HepG2 (cell line): ENCODE data around the gene KLF18. TPM values are rescaled to one million over a fixed set of nuclear protein-coding genes. Genes with fewer than 3 reads are reported as not detected.

Source experiments
- ATAC-seq: fragments of 200-7000 bp; cut with Tn5 transposase; 3 replicates; pipeline ENCODE4 v1.9.1; 2020; ENCODE audit warnings: mild to moderate bottlenecking, moderate library complexity
- BruUV-seq: library from RNA; stranded (reverse); fragments of 400-500 nt; replicated peaks from 2 replicates; lab custom pipeline; 2021; lab: Mats Ljungman, UMichigan
- CTCF ChIA-PET: fragments of 300-600 bp; formaldehyde crosslinking; extraction: SDS; loops from one replicate; lab custom pipeline; 2021; ENCODE audit warnings: low total read pairs, inconsistent platforms, low intra/inter-chr PET ratio; lab: Yijun Ruan, JAX
- POLR2A ChIA-PET: fragments of 350-600 bp; sonication (Branson Sonifier 250); formaldehyde crosslinking; loops from one replicate; lab custom pipeline; 2020; ENCODE audit warnings: antibody characterized with exemption, inconsistent platforms; lab: Yijun Ruan, JAX
- DNase-seq: peaks from one replicate; pipeline ENCODE4 v3.0.0-alpha.2; 2015; ENCODE audit warnings: low spot score
- FAIRE-seq: peaks from 3 replicates; lab custom pipeline; 2011; peaks lifted over from hg19 to GRCh38; lab: Jason Lieb, UNC
- H2AFZ ChIP-seq: one replicate; pipeline ENCODE4 v1.6.1; 2011; ENCODE audit warnings: low read length, inconsistent platforms
- H3K27ac ChIP-seq: fragments of 300-600 bp; 3 replicates; pipeline ENCODE4 v1.8.0; 2011; ENCODE audit warnings: mixed run types, mild to moderate bottlenecking, mixed read lengths, low read length, inconsistent platforms; ENCODE audit not compliant: insufficient read depth; ENCODE audit errors: extremely low read length
- H3K27me3 ChIP-seq, 2 experiments: fragments of 200-600 bp in 1 of 2; 2 replicates in 1 of 2; 3 replicates in 1 of 2; pipeline versions ENCODE4 v1.6.0 to v1.8.0; 2011; ENCODE audit warnings: low read length in 2 of 2, mild to moderate bottlenecking in 2 of 2, moderate library complexity in 2 of 2, inconsistent platforms in 1 of 2; ENCODE audit not compliant: insufficient read depth in 2 of 2, control insufficient read depth in 1 of 2
- H3K36me3 ChIP-seq, 2 experiments: fragments of 200-600 bp in 1 of 2; replicated peaks in 1 of 2; 2 replicates in 1 of 2; 3 replicates in 1 of 2; pipeline versions ENCODE4 v1.5.1 to v1.8.0; 2011; ENCODE audit warnings: low read length in 2 of 2, inconsistent platforms in 1 of 2; ENCODE audit not compliant: insufficient read depth in 2 of 2, control insufficient read depth in 1 of 2
- H3K4me1 ChIP-seq: 2 replicates; pipeline ENCODE4 v1.5.1; 2012; ENCODE audit warnings: low read length, inconsistent platforms; ENCODE audit not compliant: insufficient read depth
- H3K4me2 ChIP-seq: 2 replicates; pipeline ENCODE4 v1.6.0; 2011; ENCODE audit warnings: low read depth, low read length, inconsistent platforms
- H3K4me3 ChIP-seq, 3 experiments: fragments of 200-600 bp in 1 of 3; sonication (generic), shearing (Covaris generic) in 1 of 3; replicated peaks in 1 of 3; 2 replicates each; pipeline ENCODE4 v1.5.1; 2011 to 2016; ENCODE audit warnings: low read length in 3 of 3, inconsistent platforms in 2 of 3, low read depth in 2 of 3, mild to moderate bottlenecking in 2 of 3, control low read depth in 1 of 3, mixed read lengths in 1 of 3; ENCODE audit not compliant: insufficient read depth in 1 of 3
- H3K79me2 ChIP-seq: one replicate; pipeline ENCODE4 v1.6.1; 2011; ENCODE audit warnings: low read length, inconsistent platforms; ENCODE audit not compliant: insufficient read depth
- H3K9ac ChIP-seq: 2 replicates; pipeline ENCODE4 v1.6.0; 2011; ENCODE audit warnings: mild to moderate bottlenecking, low read depth, low read length, inconsistent platforms; ENCODE audit not compliant: insufficient read depth
- H3K9me3 ChIP-seq: 2 replicates; pipeline ENCODE4 v1.5.1; 2012; ENCODE audit warnings: mild to moderate bottlenecking, low read length
- H4K20me1 ChIP-seq: 2 replicates; pipeline ENCODE4 v1.6.0; 2011; ENCODE audit warnings: inconsistent platforms, mild to moderate bottlenecking, low read length, moderate library complexity; ENCODE audit not compliant: insufficient read depth
- ATRX ChIP-seq: sonication (generic); formaldehyde crosslinking; IDR thresholded peaks from 2 replicates; pipeline ENCODE4 v1.4.0; 2020; ENCODE audit warnings: missing genetic modification reagents, borderline replicate concordance
- NKX3-1 ChIP-seq: sonication (generic); formaldehyde crosslinking; IDR thresholded peaks from 2 replicates; pipeline ENCODE4 v1.5.0; 2020; ENCODE audit warnings: missing genetic modification reagents
- PHF8 ChIP-seq: sonication (generic); formaldehyde crosslinking; IDR thresholded peaks from 2 replicates; pipeline ENCODE4 v1.5.0; 2020; ENCODE audit warnings: missing genetic modification reagents
- REL ChIP-seq: sonication (generic); formaldehyde crosslinking; conservative IDR thresholded peaks from 2 replicates; pipeline ENCODE4 v1.8.0; 2022; ENCODE audit warnings: mild to moderate bottlenecking, missing genetic modification reagents, moderate library complexity
- REPIN1 ChIP-seq: sonication (generic); formaldehyde crosslinking; IDR thresholded peaks from 2 replicates; pipeline ENCODE4 v1.8.0; 2022; ENCODE audit warnings: missing genetic modification reagents, low read depth, mild to moderate bottlenecking, borderline replicate concordance
- ZFP1 ChIP-seq: IDR thresholded peaks from 2 replicates; pipeline ENCODE4 v1.6.1; 2016
- ZNF180 ChIP-seq: sonication (generic); formaldehyde crosslinking; IDR thresholded peaks from 2 replicates; pipeline ENCODE4 v1.4.0; 2020; ENCODE audit warnings: low read depth, missing genetic modification reagents, borderline replicate concordance
- ZNF331 ChIP-seq: sonication (generic); formaldehyde crosslinking; IDR thresholded peaks from 2 replicates; pipeline ENCODE4 v1.4.0; 2020; ENCODE audit warnings: missing genetic modification reagents
- ZNF337 ChIP-seq: sonication (generic); formaldehyde crosslinking; IDR thresholded peaks from 2 replicates; pipeline ENCODE4 v1.5.1; 2020; ENCODE audit warnings: missing genetic modification reagents, low read depth, mild to moderate bottlenecking, borderline replicate concordance
- ZNF746 ChIP-seq: sonication (generic); formaldehyde crosslinking; IDR thresholded peaks from 2 replicates; pipeline ENCODE4 v1.8.0; 2022; ENCODE audit warnings: mild to moderate bottlenecking, missing genetic modification reagents
- ZNF747 ChIP-seq: sonication (generic); formaldehyde crosslinking; IDR thresholded peaks from 2 replicates; pipeline ENCODE4 v1.8.1; 2023; ENCODE audit warnings: missing genetic modification reagents, mild to moderate bottlenecking, borderline replicate concordance
- ZSCAN12 ChIP-seq: sonication (generic); formaldehyde crosslinking; IDR thresholded peaks from 2 replicates; pipeline ENCODE4 v1.9.0; 2021; ENCODE audit warnings: mild to moderate bottlenecking, missing genetic modification reagents
- in situ Hi-C: cut with HindIII; loops from 2 replicates; pipeline ENCODE4 v1.10.0; 2017; ENCODE audit warnings: low pct_unique_long_range_greater_than_20kb; ENCODE audit not compliant: extremely low pct_ligation_motif_present
- intact Hi-C: fragments of 100-400 bp; cut with micrococcal nuclease; formaldehyde crosslinking; loops from one replicate; pipeline ENCODE4 v1.10.0; 2022; ENCODE audit not compliant: unreplicated experiment
- polyA plus RNA-seq, 8 experiments: library from polyadenylated mRNA; depleted of rRNA in 3 of 8; stranded (reverse) in 7 of 8; unstranded in 1 of 8; fragments of >200 nt; fragmentation: Illumina TruSeq in 4 of 8; extraction: Trizol in 4 of 8; gene quantifications; 2 replicates each; pipeline versions ENCODE4 v1.2.1 to v1.2.3, GENCODE V29; 2011 to 2016; ENCODE audit warnings: low read depth in 4 of 8, missing spikeins in 1 of 8, mixed read lengths in 1 of 8; ENCODE audit not compliant: insufficient read depth in 1 of 8
- total RNA-seq, 5 experiments: library from RNA; depleted of rRNA; stranded (reverse); fragments of >200 nt; fragmentation: Illumina TruSeq; extraction: Trizol; gene quantifications; 2 replicates each; pipeline ENCODE4 v1.2.3, GENCODE V29; 2016; ENCODE audit warnings: low read depth in 1 of 5
- TF ChIP-seq, protein P1 (sequence below): IDR thresholded peaks from 2 replicates; pipeline ENCODE4 v1.6.1; 2016; ENCODE audit warnings: mild to moderate bottlenecking
- TF ChIP-seq, protein P2 (sequence below): sonication (generic); formaldehyde crosslinking; IDR thresholded peaks from 2 replicates; pipeline ENCODE4 v1.4.0; 2020; ENCODE audit warnings: missing genetic modification reagents, borderline replicate concordance

The KLF18 gene
- total and polyA plus RNA-seq, 2 of the 13 experiments (the other 11 are each of a cell fraction or from before 2014, with no cell fraction given), result not detected

DNA sequence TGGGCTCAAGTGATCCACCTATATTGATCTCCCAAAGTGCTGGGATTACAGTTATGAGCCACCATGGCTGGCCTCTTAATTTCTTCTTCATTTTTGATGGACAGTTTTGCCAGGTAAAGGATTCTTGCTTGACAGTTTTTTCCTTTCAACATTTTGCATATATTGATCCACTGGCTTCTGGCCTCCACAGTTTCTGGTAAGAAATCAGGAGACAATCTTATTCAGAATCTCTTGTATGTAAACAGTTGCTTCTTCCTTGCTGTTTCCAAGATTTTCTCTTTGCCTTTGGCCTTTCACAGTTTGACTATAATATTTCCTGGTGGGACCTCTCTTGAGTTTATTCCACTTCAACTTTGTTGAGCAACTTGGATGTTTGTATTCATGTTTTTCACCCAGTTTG, 20.1 kb upstream of the KLF18 start:
- ChIA-PET POLR2A (no interaction called here), CTCF (no interaction called here)
- no peak overlapping the region for H3K4me2 ChIP-seq
- H2AFZ ChIP-seq, result no peak overlapping the region
- H4K20me1 ChIP-seq, result no peaks in the 10 kb centered on the region
- no peak overlapping the region for H3K9ac ChIP-seq
- intact Hi-C loops, result no loop called here
- no peak overlapping the region for H3K4me3 ChIP-seq
- TF ChIP-seq ZNF746 (no peak), PHF8 (CRISPR knock-in tag) (no peak), ZNF337 (no peak), REPIN1 (CRISPR knock-in tag) (no peak), ZSCAN12 (CRISPR knock-in tag) (no peak)
- no peak for DNase-seq
- H3K27me3 ChIP-seq, result no peaks in the 10 kb centered on the region
- H3K4me1 ChIP-seq, result no peaks in the 10 kb centered on the region
- no peaks in the 10 kb centered on the region for H3K36me3 ChIP-seq
- FAIRE-seq, result no peak
- in situ Hi-C loops, result no loop called here
- no peaks in the 10 kb centered on the region for H3K79me2 ChIP-seq
- no peak for ATAC-seq
- no peaks in the 10 kb centered on the region for H3K9me3 ChIP-seq
- no peak overlapping the region for H3K27ac ChIP-seq
- no TSS peak for BruUV-seq

DNA sequence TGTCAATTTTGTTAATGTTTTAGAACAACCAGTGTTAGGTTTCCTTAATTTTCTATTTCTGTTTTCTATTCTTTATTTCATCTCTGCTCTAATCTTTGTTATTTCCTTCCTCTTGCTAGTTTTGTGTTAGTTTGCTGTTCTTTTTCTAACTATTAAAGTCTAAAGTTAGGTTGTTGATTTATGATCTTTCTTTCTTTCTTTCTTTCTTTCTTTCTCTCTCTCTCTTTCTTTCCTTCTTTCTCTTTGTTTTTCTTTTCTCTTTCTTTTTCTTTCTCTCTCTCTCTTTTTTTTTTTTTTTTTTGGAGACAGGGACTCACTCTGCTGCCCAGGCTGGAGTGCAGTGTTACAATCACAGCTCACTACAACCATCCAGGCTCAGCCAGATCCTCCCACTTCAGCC, 17.4 kb upstream of the KLF18 start:
- POLR2A ChIA-PET, result no interaction called here
- DNase-seq (no peak), FAIRE-seq (no peak), ATAC-seq (no peak)
- Histone ChIP-seq H4K20me1 (no peaks in the 10 kb centered on the region), H3K4me3 (no peak overlapping the region), H3K4me1 (no peaks in the 10 kb centered on the region), H3K27ac (no peak overlapping the region), H3K9ac (no peak overlapping the region), H3K36me3 (no peaks in the 10 kb centered on the region), H3K27me3 (peaks cover 0 to 8% of the 10 kb centered on the region in 2 experiments; a peak in 1 of 5 replicates), H2AFZ (no peak overlapping the region), H3K9me3 (no peaks in the 10 kb centered on the region), H3K4me2 (no peak overlapping the region), H3K79me2 (no peaks in the 10 kb centered on the region)
- BruUV-seq, result no TSS peak
- intact Hi-C loops (no loop called here), in situ Hi-C loops (no loop called here)
- CTCF ChIA-PET, result no interaction called here
- no peak for TF ChIP-seq ZNF746
- TF ChIP-seq ZNF180 (CRISPR knock-in tag), result no peak
- no peak for TF ChIP-seq PHF8 (CRISPR knock-in tag)
- no peak for TF ChIP-seq ZNF747 (CRISPR knock-in tag)
- TF ChIP-seq, protein P1, sequence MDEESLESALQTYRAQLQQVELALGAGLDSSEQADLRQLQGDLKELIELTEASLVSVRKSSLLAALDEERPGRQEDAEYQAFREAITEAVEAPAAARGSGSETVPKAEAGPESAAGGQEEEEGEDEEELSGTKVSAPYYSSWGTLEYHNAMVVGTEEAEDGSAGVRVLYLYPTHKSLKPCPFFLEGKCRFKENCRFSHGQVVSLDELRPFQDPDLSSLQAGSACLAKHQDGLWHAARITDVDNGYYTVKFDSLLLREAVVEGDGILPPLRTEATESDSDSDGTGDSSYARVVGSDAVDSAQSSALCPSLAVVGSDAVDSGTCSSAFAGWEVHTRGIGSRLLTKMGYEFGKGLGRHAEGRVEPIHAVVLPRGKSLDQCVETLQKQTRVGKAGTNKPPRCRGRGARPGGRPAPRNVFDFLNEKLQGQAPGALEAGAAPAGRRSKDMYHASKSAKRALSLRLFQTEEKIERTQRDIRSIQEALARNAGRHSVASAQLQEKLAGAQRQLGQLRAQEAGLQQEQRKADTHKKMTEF (CRISPR knock-in tag), result no peak
- no peak for TF ChIP-seq ZFP1 (CRISPR knock-in tag)
- TF ChIP-seq, protein P2, sequence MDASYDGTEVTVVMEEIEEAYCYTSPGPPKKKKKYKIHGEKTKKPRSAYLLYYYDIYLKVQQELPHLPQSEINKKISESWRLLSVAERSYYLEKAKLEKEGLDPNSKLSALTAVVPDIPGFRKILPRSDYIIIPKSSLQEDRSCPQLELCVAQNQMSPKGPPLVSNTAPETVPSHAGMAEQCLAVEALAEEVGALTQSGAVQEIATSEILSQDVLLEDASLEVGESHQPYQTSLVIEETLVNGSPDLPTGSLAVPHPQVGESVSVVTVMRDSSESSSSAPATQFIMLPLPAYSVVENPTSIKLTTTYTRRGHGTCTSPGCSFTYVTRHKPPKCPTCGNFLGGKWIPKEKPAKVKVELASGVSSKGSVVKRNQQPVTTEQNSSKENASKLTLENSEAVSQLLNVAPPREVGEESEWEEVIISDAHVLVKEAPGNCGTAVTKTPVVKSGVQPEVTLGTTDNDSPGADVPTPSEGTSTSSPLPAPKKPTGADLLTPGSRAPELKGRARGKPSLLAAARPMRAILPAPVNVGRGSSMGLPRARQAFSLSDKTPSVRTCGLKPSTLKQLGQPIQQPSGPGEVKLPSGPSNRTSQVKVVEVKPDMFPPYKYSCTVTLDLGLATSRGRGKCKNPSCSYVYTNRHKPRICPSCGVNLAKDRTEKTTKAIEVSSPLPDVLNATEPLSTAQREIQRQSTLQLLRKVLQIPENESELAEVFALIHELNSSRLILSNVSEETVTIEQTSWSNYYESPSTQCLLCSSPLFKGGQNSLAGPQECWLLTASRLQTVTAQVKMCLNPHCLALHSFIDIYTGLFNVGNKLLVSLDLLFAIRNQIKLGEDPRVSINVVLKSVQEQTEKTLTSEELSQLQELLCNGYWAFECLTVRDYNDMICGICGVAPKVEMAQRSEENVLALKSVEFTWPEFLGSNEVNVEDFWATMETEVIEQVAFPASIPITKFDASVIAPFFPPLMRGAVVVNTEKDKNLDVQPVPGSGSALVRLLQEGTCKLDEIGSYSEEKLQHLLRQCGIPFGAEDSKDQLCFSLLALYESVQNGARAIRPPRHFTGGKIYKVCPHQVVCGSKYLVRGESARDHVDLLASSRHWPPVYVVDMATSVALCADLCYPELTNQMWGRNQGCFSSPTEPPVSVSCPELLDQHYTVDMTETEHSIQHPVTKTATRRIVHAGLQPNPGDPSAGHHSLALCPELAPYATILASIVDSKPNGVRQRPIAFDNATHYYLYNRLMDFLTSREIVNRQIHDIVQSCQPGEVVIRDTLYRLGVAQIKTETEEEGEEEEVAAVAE (CRISPR knock-in tag), result no peak
- TF ChIP-seq REL (CRISPR knock-in tag), result no peak
- no peak for TF ChIP-seq ATRX (CRISPR knock-in tag)
- no peak for TF ChIP-seq ZNF331
- TF ChIP-seq NKX3-1 (CRISPR knock-in tag), result no peak
